ENCODE measurements around the gene THSD7B. TPM values are rescaled to one million over a fixed set of nuclear protein-coding genes. Genes with fewer than 3 reads are reported as not detected.

Gene THSD7B
- total and polyA plus RNA-seq, 2 of the 13 experiments (the other 11 are each of a cell fraction or from before 2014, with no cell fraction given) = 0.02 TPM; not detected in 1

DNA sequence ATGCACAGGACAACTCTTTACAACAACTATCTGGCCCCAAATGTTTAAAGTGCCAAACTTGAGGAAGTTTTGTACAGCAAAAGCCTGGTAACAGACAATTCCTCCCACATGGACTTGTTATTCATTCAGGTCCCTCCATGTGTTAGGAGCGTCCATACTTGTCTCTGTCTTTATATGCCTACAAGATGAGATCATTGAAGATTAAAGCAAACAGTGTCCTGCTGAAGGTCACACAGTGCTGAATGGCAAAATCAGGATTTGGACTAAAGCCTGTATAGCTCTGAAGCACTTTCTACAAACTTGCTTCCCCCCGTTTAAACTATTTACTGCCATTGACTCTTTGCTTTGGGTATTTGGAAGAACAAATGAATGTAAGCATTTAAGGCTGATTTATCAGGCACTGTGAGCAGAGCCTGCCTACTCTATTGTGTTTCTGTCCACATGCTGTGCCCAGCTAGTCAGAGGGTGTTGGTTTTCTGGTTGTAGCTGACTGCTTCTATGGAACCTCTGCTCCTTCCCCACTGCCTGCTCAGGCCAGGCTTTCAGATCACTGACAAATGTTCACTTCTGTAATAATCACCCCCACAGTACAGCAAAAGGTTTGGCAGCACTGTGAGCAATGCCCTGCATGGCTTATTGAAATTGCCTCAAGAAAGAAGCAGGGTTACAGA is 274.3 kb downstream of the THSD7B start:
- no peaks in the 10 kb centered on the region for H3K36me3 ChIP-seq (replicated peaks in 1 of 2; ENCODE audit: control insufficient read depth in 1 of 2, insufficient read depth in 2 of 2, low read length in 2 of 2)
- H2AFZ ChIP-seq (ENCODE audit: low read length) = no peak overlapping the region
- no peak overlapping the region for H3K9ac ChIP-seq (ENCODE audit: insufficient read depth, low read depth, low read length)
- no peaks in the 10 kb centered on the region for H4K20me1 ChIP-seq (ENCODE audit: insufficient read depth, low read length)
- ChIA-PET POLR2A (no interaction called here), CTCF (ENCODE audit: low intra/inter-chr PET ratio, low total read pairs) (no interaction called here)
- FAIRE-seq (no peak), DNase-seq (ENCODE audit: low spot score) (no peak), ATAC-seq (peak; percentile 78)
- no TSS peak for BruUV-seq (replicated peaks)
- 19% methylated on average over 2 of the region's 2 CpGs for WGBS (ENCODE audit: low lambda C conversion rate)
- TF ChIP-seq ASH2L (IDR thresholded peaks at IDR 0.05; ENCODE audit: insufficient read length, low read depth, low read length) (no peak), ZNF136 (CRISPR knock-in tag; IDR thresholded peaks at IDR 0.05; ENCODE audit: low read depth) (no peak), ZNF556 (CRISPR knock-in tag; IDR thresholded peaks at IDR 0.05; ENCODE audit: borderline replicate concordance) (no peak)
- TF ChIP-seq, protein P1, sequence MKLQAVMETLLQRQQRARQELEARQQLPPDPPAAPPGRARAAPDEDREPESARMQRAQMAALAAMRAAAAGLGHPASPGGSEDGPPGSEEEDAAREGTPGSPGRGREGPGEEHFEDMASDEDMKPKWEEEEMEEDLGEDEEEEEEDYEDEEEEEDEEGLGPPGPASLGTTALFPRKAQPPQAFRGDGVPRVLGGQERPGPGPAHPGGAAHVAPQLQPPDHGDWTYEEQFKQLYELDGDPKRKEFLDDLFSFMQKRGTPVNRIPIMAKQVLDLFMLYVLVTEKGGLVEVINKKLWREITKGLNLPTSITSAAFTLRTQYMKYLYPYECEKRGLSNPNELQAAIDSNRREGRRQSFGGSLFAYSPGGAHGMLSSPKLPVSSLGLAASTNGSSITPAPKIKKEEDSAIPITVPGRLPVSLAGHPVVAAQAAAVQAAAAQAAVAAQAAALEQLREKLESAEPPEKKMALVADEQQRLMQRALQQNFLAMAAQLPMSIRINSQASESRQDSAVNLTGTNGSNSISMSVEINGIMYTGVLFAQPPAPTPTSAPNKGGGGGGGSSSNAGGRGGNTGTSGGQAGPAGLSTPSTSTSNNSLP (IDR thresholded peaks at IDR 0.05; ENCODE audit: low read depth, low read length) = no peak
- TF ChIP-seq, protein P2, sequence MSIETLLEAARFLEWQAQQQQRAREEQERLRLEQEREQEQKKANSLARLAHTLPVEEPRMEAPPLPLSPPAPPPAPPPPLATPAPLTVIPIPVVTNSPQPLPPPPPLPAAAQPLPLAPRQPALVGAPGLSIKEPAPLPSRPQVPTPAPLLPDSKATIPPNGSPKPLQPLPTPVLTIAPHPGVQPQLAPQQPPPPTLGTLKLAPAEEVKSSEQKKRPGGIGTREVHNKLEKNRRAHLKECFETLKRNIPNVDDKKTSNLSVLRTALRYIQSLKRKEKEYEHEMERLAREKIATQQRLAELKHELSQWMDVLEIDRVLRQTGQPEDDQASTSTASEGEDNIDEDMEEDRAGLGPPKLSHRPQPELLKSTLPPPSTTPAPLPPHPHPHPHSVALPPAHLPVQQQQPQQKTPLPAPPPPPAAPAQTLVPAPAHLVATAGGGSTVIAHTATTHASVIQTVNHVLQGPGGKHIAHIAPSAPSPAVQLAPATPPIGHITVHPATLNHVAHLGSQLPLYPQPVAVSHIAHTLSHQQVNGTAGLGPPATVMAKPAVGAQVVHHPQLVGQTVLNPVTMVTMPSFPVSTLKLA (IDR thresholded peaks at IDR 0.05) = 0 out of 2 replicates have a peak, but pooled peaks have one; percentile 39
- TF ChIP-seq, protein P3, sequence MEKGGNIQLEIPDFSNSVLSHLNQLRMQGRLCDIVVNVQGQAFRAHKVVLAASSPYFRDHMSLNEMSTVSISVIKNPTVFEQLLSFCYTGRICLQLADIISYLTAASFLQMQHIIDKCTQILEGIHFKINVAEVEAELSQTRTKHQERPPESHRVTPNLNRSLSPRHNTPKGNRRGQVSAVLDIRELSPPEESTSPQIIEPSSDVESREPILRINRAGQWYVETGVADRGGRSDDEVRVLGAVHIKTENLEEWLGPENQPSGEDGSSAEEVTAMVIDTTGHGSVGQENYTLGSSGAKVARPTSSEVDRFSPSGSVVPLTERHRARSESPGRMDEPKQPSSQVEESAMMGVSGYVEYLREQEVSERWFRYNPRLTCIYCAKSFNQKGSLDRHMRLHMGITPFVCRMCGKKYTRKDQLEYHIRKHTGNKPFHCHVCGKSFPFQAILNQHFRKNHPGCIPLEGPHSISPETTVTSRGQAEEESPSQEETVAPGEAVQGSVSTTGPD (CRISPR knock-in tag; IDR thresholded peaks at IDR 0.05) = no peak
- H3K4me1 ChIP-seq (ENCODE audit: insufficient read depth, low read length) = no peaks in the 10 kb centered on the region
- no peak overlapping the region for H3K4me3 ChIP-seq (replicated peaks in 1 of 3; ENCODE audit: insufficient read depth in 1 of 3, low read depth in 2 of 3, low read length in 3 of 3)
- no peaks in the 10 kb centered on the region for H3K79me2 ChIP-seq (ENCODE audit: insufficient read depth, low read length)
- H3K9me3 ChIP-seq (ENCODE audit: low read length) = no peaks in the 10 kb centered on the region
- no peak overlapping the region for H3K4me2 ChIP-seq (ENCODE audit: low read depth, low read length)
- intact Hi-C loops (cut with micrococcal nuclease; ENCODE audit: unreplicated experiment) (no loop called here), in situ Hi-C loops (cut with HindIII; ENCODE audit: extremely low pct_ligation_motif_present, low pct_unique_long_range_greater_than_20kb) (no loop called here)
- H3K27me3 ChIP-seq (ENCODE audit: control insufficient read depth in 1 of 2, insufficient read depth in 2 of 2, low read length in 2 of 2) = no peaks in the 10 kb centered on the region
- no peak overlapping the region for H3K27ac ChIP-seq (ENCODE audit: extremely low read length, insufficient read depth, low read length)

Measured in HepG2 (cell line).